GM12874 (cell line): ENCODE measurements around the gene DCDC2.

Experiments used
- TF ChIP-seq, protein P1 (sequence below): IDR thresholded peaks from 2 replicates; pipeline ENCODE4 v1.5.1; 2011; ENCODE audit warnings: low read depth, mild to moderate bottlenecking, control low read depth, low read length, moderate library complexity; ENCODE audit not compliant: insufficient read depth

Gene DCDC2

DNA sequence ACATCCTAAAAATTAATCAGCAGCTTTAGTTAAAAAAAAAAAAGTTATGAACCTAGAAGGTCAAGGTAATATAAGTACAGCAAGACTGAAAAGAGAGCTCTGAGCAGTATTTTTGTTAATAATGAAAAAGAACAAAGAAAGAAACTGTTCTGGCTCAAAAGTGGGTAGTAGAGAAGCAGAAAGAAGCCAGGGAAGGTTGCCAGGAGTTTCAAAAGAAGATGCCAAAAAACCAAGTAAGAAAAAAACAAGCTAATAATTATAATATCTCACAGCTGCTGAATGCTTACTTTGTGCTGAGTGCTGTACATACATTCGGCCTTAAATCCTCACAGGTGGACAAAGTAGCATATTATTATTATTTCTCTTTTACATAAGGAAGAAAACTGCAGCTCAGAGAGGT lies 200.0 kb downstream of the DCDC2 start:
- TF ChIP-seq, protein P1, sequence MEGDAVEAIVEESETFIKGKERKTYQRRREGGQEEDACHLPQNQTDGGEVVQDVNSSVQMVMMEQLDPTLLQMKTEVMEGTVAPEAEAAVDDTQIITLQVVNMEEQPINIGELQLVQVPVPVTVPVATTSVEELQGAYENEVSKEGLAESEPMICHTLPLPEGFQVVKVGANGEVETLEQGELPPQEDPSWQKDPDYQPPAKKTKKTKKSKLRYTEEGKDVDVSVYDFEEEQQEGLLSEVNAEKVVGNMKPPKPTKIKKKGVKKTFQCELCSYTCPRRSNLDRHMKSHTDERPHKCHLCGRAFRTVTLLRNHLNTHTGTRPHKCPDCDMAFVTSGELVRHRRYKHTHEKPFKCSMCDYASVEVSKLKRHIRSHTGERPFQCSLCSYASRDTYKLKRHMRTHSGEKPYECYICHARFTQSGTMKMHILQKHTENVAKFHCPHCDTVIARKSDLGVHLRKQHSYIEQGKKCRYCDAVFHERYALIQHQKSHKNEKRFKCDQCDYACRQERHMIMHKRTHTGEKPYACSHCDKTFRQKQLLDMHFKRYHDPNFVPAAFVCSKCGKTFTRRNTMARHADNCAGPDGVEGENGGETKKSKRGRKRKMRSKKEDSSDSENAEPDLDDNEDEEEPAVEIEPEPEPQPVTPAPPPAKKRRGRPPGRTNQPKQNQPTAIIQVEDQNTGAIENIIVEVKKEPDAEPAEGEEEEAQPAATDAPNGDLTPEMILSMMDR, result no peak

DNA sequence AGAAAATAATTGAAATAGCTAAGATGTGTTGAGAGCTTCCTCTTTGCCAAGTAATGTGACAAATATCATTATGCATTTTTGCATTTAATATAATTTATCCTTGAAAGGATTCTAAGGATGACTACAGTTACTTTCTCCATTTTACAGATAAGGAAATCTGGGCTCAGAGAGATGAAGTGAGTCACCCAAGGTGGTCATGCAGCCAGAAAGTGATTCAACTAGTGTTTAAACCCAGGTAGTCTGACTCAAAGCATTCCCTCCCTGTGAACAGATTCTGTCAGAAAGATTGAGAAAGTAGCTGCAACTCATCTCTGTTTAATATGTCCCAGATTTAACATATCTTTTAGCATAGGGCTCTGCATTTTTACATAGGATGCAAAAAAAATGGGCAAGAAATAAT lies 203.7 kb downstream of the DCDC2 start:
- TF ChIP-seq, protein P1, result no peak

GRCh38 chr6:24152014-24152413 lies 205.8 kb downstream of the DCDC2 start:
- TF ChIP-seq, protein P1, result no peak

GRCh38 chr6:24149836-24150235 lies 208.0 kb downstream of the DCDC2 start:
- TF ChIP-seq, protein P1, result no peak

GRCh38 chr6:24149296-24149695 lies 208.6 kb downstream of the DCDC2 start:
- TF ChIP-seq, protein P1, result no peak

- TF ChIP-seq, protein P1, result no peak
Measured at GRCh38 chr6:24148684-24149083, 209.2 kb downstream of the DCDC2 start.

GRCh38 chr6:24148154-24148570 lies 209.7 kb downstream of the DCDC2 start:
- TF ChIP-seq, protein P1, result no peak
